K562 (cell line): ENCODE results near the gene ACACB. TPM values are rescaled to one million over a fixed set of nuclear protein-coding genes. Genes with fewer than 3 reads are reported as not detected.

Source experiments
- ATAC-seq: fragments of 200-7000 bp; cut with Tn5 transposase; 3 replicates; pipeline ENCODE4 v1.9.1; 2020; ENCODE audit warnings: moderate library complexity
- BruUV-seq: library from RNA; stranded (reverse); fragments of 400-500 nt; replicated peaks from 2 replicates; lab custom pipeline; 2021; lab: Mats Ljungman, UMichigan
- CTCF ChIA-PET: fragments of 300-600 bp; formaldehyde crosslinking; extraction: SDS; loops from one replicate; lab custom pipeline; 2021; ENCODE audit warnings: low intra/inter-chr PET ratio; lab: Yijun Ruan, JAX
- POLR2A ChIA-PET: fragments of 300-600, 350-650 bp; sonication (Branson Sonifier 250); formaldehyde crosslinking; extraction: SDS; loops from one replicate; lab custom pipeline; 2021; ENCODE audit warnings: antibody characterized with exemption, inconsistent platforms; lab: Yijun Ruan, JAX
- DNase-seq, 4 experiments: peaks; one replicate each; pipeline versions ENCODE4 v3.0.0 to v3.0.0-alpha.2; 2011 to 2018; ENCODE audit warnings: low spot score in 3 of 4, mixed read lengths in 3 of 4; ENCODE audit errors: extremely low read depth in 1 of 4
- FAIRE-seq: peaks from 2 replicates; lab custom pipeline; 2011; peaks lifted over from hg19 to GRCh38; lab: Jason Lieb, UNC
- H2AFZ ChIP-seq: 2 replicates; pipeline ENCODE4 v1.6.0; 2011; ENCODE audit warnings: low read depth, low read length, control low read depth, inconsistent platforms
- H3K27ac ChIP-seq: fragments of 200-600 bp; 3 replicates; pipeline ENCODE4 v1.8.0; 2011; ENCODE audit warnings: low read depth, mild to moderate bottlenecking, control low read depth, inconsistent platforms, low read length, moderate library complexity, mixed read lengths; ENCODE audit errors: extremely low read depth
- H3K27me3 ChIP-seq, 2 experiments: fragments of 300-600 bp in 1 of 2; 2 replicates in 1 of 2; 3 replicates in 1 of 2; pipeline versions ENCODE4 v1.6.0 to v1.8.0; 2011; ENCODE audit warnings: inconsistent platforms in 2 of 2, low read length in 2 of 2, mild to moderate bottlenecking in 1 of 2, mixed read lengths in 1 of 2, moderate library complexity in 1 of 2; ENCODE audit not compliant: control insufficient read depth in 2 of 2, insufficient read depth in 2 of 2
- H3K36me3 ChIP-seq: fragments of 300-600 bp; 3 replicates; pipeline ENCODE4 v1.8.0; 2011; ENCODE audit warnings: mild to moderate bottlenecking, low read length, inconsistent platforms; ENCODE audit not compliant: control insufficient read depth, insufficient read depth
- H3K4me1 ChIP-seq, 2 experiments: fragments of 200-600 bp in 1 of 2; replicated peaks in 1 of 2; 2 replicates in 1 of 2; 3 replicates in 1 of 2; pipeline versions ENCODE4 v1.5.1 to v1.8.0; 2011; ENCODE audit warnings: inconsistent platforms in 2 of 2, low read length in 2 of 2, mild to moderate bottlenecking in 1 of 2, mixed read lengths in 1 of 2, moderate library complexity in 1 of 2; ENCODE audit not compliant: control insufficient read depth in 2 of 2, insufficient read depth in 2 of 2
- H3K4me2 ChIP-seq: 2 replicates; pipeline ENCODE4 v1.6.1; 2011; ENCODE audit warnings: low read length, control low read depth, inconsistent platforms, mixed read lengths; ENCODE audit not compliant: insufficient read depth
- H3K4me3 ChIP-seq: fragments of 200-600 bp; sonication (generic), shearing (Covaris generic); 2 replicates; pipeline ENCODE4 v1.5.1; 2016; ENCODE audit warnings: control low read depth, inconsistent platforms
- H3K79me2 ChIP-seq: fragments of 200-600 bp; 3 replicates; pipeline ENCODE4 v1.8.0; 2011; ENCODE audit warnings: low read length, inconsistent platforms; ENCODE audit not compliant: control insufficient read depth, insufficient read depth
- H3K9ac ChIP-seq, 2 experiments: 2 replicates each; pipeline versions ENCODE4 v1.6.0 to v1.6.1; 2011; ENCODE audit warnings: low read depth in 2 of 2, low read length in 2 of 2, control low read depth in 1 of 2, inconsistent platforms in 1 of 2, mild to moderate bottlenecking in 1 of 2, mixed read lengths in 1 of 2; ENCODE audit not compliant: insufficient read depth in 1 of 2
- H3K9me1 ChIP-seq: one replicate; pipeline ENCODE4 v1.6.0; 2011; ENCODE audit warnings: inconsistent platforms, mild to moderate bottlenecking, low read length, moderate library complexity; ENCODE audit not compliant: control insufficient read depth, insufficient read depth
- H3K9me3 ChIP-seq: replicated peaks from 2 replicates; pipeline ENCODE4 v1.5.1; 2011; ENCODE audit warnings: low read depth, low read length, inconsistent platforms; ENCODE audit not compliant: control insufficient read depth, insufficient read depth
- H4K20me1 ChIP-seq: replicated peaks from 2 replicates; pipeline ENCODE4 v1.6.1; 2011; ENCODE audit warnings: low read length, inconsistent platforms, mixed read lengths; ENCODE audit not compliant: control insufficient read depth, insufficient read depth
- CREB3L1 ChIP-seq: fragments of 450-650 bp; IDR thresholded peaks from 2 replicates; pipeline ENCODE4 v1.6.1; 2014; ENCODE audit warnings: low read depth, mild to moderate bottlenecking, moderate library complexity, borderline replicate concordance
- CREBBP ChIP-seq: IDR thresholded peaks from one replicate; pipeline ENCODE4 v1.6.1; 2012; ENCODE audit warnings: low read depth, mild to moderate bottlenecking, control low read depth, inconsistent platforms, low read length
- MECOM ChIP-seq: fragments of 250-450 bp; sonication (Bioruptor Pico); IDR thresholded peaks from 2 replicates; pipeline ENCODE4 v1.8.0; 2022; ENCODE audit warnings: inconsistent platforms
- NEUROD1 ChIP-seq: fragments of 150-350 bp; IDR thresholded peaks from 2 replicates; pipeline ENCODE4 v1.6.1; 2014; ENCODE audit warnings: borderline replicate concordance, low read length, low read depth; ENCODE audit not compliant: partially characterized antibody
- ZNF232 ChIP-seq: sonication (generic); formaldehyde crosslinking; IDR thresholded peaks from 2 replicates; pipeline ENCODE4 v1.8.0; 2022; ENCODE audit warnings: mild to moderate bottlenecking, missing genetic modification reagents
- ZNF551 ChIP-seq: fragments of 250-450 bp; sonication (Bioruptor Pico); IDR thresholded peaks from 2 replicates; pipeline ENCODE4 v1.5.0; 2021; ENCODE audit warnings: mild to moderate bottlenecking, moderate library complexity
- ZNF561 ChIP-seq: fragments of 450-650 bp; formaldehyde crosslinking; conservative IDR thresholded peaks from 2 replicates; pipeline ENCODE4 v1.4.0; 2020; ENCODE audit warnings: mild to moderate bottlenecking, moderate library complexity
- ZNF77 ChIP-seq: fragments of 250-450 bp; sonication (Bioruptor Pico); IDR thresholded peaks from 2 replicates; pipeline ENCODE4 v1.5.0; 2020
- WGBS: fragments of 100-300 bp; shearing (Covaris generic); methylation state at CpG from one replicate; pipeline ENCODE4 v1.1.6; 2016; ENCODE audit warnings: low coverage, mixed read lengths; ENCODE audit not compliant: insufficient coverage; ENCODE audit errors: missing lambda C conversion rate; 5-methylcytosine and 5-hydroxymethylcytosine counted together
- in situ Hi-C: fragments of 300-500 bp; cut with MboI; formaldehyde crosslinking; loops from 4 replicates; pipeline ENCODE4 v1.15.0; 2018; ENCODE audit warnings: inconsistent platforms, mixed read lengths
- intact Hi-C: fragments of 100-400 bp; cut with micrococcal nuclease; formaldehyde crosslinking; loops from 2 replicates; pipeline ENCODE4 v1.14.2; 2022
- polyA plus RNA-seq, 8 experiments: library from polyadenylated mRNA; depleted of rRNA in 4 of 8; stranded (reverse) in 5 of 8; unstranded in 3 of 8; fragments of >200 nt; fragmentation: Nextera tagmentation in 2 of 8; fragmentation: Illumina TruSeq in 1 of 8; extraction: Ambion mirVana in 2 of 8; extraction: Trizol in 1 of 8; gene quantifications; 2 replicates each; pipeline versions ENCODE4 v1.2.1 to v1.2.3, GENCODE V29; 2011 to 2014; ENCODE audit warnings: inconsistent platforms in 1 of 8, missing spikeins in 1 of 8
- total RNA-seq, 7 experiments: library from RNA; depleted of rRNA in 6 of 7; stranded (reverse); fragments of >200 nt in 6 of 7; fragmentation: Illumina TruSeq in 2 of 7; extraction: Trizol in 2 of 7; gene quantifications; 2 replicates each; pipeline versions ENCODE4 v1.2.1 to v1.2.3, GENCODE V29; 2011 to 2021; ENCODE audit warnings: low replicate concordance in 1 of 7
- TF ChIP-seq, protein P1 (sequence below): sonication (generic); formaldehyde crosslinking; IDR thresholded peaks from 2 replicates; pipeline ENCODE4 v1.8.0; 2023; ENCODE audit warnings: mild to moderate bottlenecking, missing genetic modification reagents

Gene ACACB
- total and polyA plus RNA-seq, 9 of the 15 experiments (the other 6 are each of a cell fraction or from before 2014, with no cell fraction given), result 0.10 to 2.5 (median 0.83) TPM

GRCh38 chr12:109169686-109170085 is 53.3 kb downstream of the ACACB start:
- Histone ChIP-seq H4K20me1 (0 out of 2 replicates have a peak, but pooled peaks cover 3% of the 10 kb centered on the region), H3K4me3 (no peak overlapping the region), H2AFZ (no peak overlapping the region), H3K9ac (no peak overlapping the region), H3K27ac (no peak overlapping the region), H3K4me2 (no peak overlapping the region), H3K9me3 (no peaks in the 10 kb centered on the region), H3K9me1 (no peaks in the 10 kb centered on the region), H3K4me1 (peaks cover 4 to 6% of the 10 kb centered on the region in 2 experiments; a peak in 3 of 5 replicates), H3K36me3 (no peaks in the 10 kb centered on the region), H3K79me2 (no peaks in the 10 kb centered on the region), H3K27me3 (peaks cover 4 to 14% of the 10 kb centered on the region in 2 experiments; a peak in 3 of 5 replicates)
- no TSS peak for BruUV-seq
- ATAC-seq (no peak), FAIRE-seq (no peak), DNase-seq (no peak)
- TF ChIP-seq ZNF551, result no peak
- TF ChIP-seq CREBBP, result no peak
- TF ChIP-seq, protein P1, sequence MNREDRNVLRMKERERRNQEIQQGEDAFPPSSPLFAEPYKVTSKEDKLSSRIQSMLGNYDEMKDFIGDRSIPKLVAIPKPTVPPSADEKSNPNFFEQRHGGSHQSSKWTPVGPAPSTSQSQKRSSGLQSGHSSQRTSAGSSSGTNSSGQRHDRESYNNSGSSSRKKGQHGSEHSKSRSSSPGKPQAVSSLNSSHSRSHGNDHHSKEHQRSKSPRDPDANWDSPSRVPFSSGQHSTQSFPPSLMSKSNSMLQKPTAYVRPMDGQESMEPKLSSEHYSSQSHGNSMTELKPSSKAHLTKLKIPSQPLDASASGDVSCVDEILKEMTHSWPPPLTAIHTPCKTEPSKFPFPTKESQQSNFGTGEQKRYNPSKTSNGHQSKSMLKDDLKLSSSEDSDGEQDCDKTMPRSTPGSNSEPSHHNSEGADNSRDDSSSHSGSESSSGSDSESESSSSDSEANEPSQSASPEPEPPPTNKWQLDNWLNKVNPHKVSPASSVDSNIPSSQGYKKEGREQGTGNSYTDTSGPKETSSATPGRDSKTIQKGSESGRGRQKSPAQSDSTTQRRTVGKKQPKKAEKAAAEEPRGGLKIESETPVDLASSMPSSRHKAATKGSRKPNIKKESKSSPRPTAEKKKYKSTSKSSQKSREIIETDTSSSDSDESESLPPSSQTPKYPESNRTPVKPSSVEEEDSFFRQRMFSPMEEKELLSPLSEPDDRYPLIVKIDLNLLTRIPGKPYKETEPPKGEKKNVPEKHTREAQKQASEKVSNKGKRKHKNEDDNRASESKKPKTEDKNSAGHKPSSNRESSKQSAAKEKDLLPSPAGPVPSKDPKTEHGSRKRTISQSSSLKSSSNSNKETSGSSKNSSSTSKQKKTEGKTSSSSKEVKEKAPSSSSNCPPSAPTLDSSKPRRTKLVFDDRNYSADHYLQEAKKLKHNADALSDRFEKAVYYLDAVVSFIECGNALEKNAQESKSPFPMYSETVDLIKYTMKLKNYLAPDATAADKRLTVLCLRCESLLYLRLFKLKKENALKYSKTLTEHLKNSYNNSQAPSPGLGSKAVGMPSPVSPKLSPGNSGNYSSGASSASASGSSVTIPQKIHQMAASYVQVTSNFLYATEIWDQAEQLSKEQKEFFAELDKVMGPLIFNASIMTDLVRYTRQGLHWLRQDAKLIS, result no peak
- TF ChIP-seq MECOM (CRISPR knock-in tag), result no peak
- no peak for TF ChIP-seq NEUROD1
- no peak for TF ChIP-seq CREB3L1
- TF ChIP-seq ZNF77 (CRISPR knock-in tag), result no peak
- TF ChIP-seq ZNF561 (CRISPR knock-in tag), result no peak
- no peak for TF ChIP-seq ZNF232 (CRISPR knock-in tag)
- intact Hi-C loops, result no loop called here
- in situ Hi-C loops, result no loop called here
- 33% methylated on average over 6 of the region's 6 CpGs for WGBS
- CTCF ChIA-PET, result no interaction called here
- POLR2A ChIA-PET, result no interaction called here
